Testis (tissue), 2 donors: Measurements from ENCODE around the gene BCAR3.

Experiments
- CTCF ChIP-seq, 3 experiments: fragments of 450-650 bp in 2 of 3; fragments of 200-600 bp in 1 of 3; sonication (generic) in 1 of 3; IDR thresholded peaks; one replicate each; pipeline ENCODE4 v1.5.1; 2016 to 2019; ENCODE audit warnings: antibody characterized with exemption in 3 of 3, mild to moderate bottlenecking in 2 of 3, moderate library complexity in 1 of 3
- POLR2A ChIP-seq: fragments of 450-650 bp; IDR thresholded peaks from one replicate; pipeline ENCODE4 v1.6.1; 2017; ENCODE audit warnings: antibody characterized with exemption, mild to moderate bottlenecking, moderate library complexity

- no peak for TF ChIP-seq CTCF (IDR thresholded peaks at IDR 0.05)
- TF ChIP-seq POLR2A, result no peak
Measured at GRCh38 chr1:93573940-93574469, 107.6 kb downstream of the BCAR3 start.
